GM12878 (cell line): ENCODE data around the gene NOS1AP. TPM values are rescaled to one million over a fixed set of nuclear protein-coding genes. Genes with fewer than 3 reads are reported as not detected.

Experiments
- ATAC-seq: fragments of 200-7000 bp; cut with Tn5 transposase; 3 replicates; pipeline ENCODE4 v1.9.1; 2020; ENCODE audit warnings: mild to moderate bottlenecking, moderate library complexity
- BruUV-seq: library from RNA; stranded (reverse); fragments of 400-500 nt; replicated peaks from 2 replicates; lab custom pipeline; 2021; lab: Mats Ljungman, UMichigan
- CTCF ChIA-PET: fragments of 300-600 bp; sonication (Branson Sonifier 250); formaldehyde crosslinking; extraction: SDS; loops from one replicate; lab custom pipeline; 2021; ENCODE audit warnings: inconsistent platforms; lab: Yijun Ruan, JAX
- POLR2A ChIA-PET: fragments of 350-600 bp; formaldehyde crosslinking; extraction: SDS; loops from one replicate; lab custom pipeline; 2021; ENCODE audit warnings: inconsistent platforms; lab: Charles Lee
- RAD21 ChIA-PET: fragments of 300-600 bp; sonication (Branson Sonifier 250); formaldehyde crosslinking; loops from one replicate; lab custom pipeline; 2023; ENCODE audit warnings: antibody characterized with exemption; ENCODE audit not compliant: unreplicated experiment; lab: Charles Lee
- SMC1A ChIA-PET: fragments of 300-600 bp; sonication (Branson Sonifier 250); formaldehyde crosslinking; loops from one replicate; lab custom pipeline; 2023; ENCODE audit not compliant: unreplicated experiment, uncharacterized antibody; lab: Charles Lee
- DNase-seq: peaks from one replicate; pipeline ENCODE4 v3.0.0-alpha.2; 2011; ENCODE audit warnings: low read depth, low spot score
- FAIRE-seq: peaks from 3 replicates; lab custom pipeline; 2011; peaks lifted over from hg19 to GRCh38; lab: Jason Lieb, UNC
- H2AFZ ChIP-seq: 2 replicates; pipeline ENCODE4 v1.6.0; 2011; ENCODE audit warnings: low read depth, low read length, control low read depth; ENCODE audit not compliant: control insufficient read depth
- H3K27ac ChIP-seq: 2 replicates; pipeline ENCODE4 v1.5.1; 2011; ENCODE audit warnings: control low read depth; ENCODE audit not compliant: control insufficient read depth, insufficient read depth
- H3K27me3 ChIP-seq, 2 experiments: replicated peaks in 1 of 2; 2 replicates each; pipeline versions ENCODE4 v1.6.0 to v1.6.1; 2011; ENCODE audit warnings: low read length in 1 of 2; ENCODE audit not compliant: control insufficient read depth in 2 of 2, insufficient read depth in 2 of 2
- H3K36me3 ChIP-seq, 2 experiments: 2 replicates each; pipeline ENCODE4 v1.5.1; 2011; ENCODE audit warnings: low read length in 1 of 2; ENCODE audit not compliant: control insufficient read depth in 2 of 2, insufficient read depth in 2 of 2
- H3K4me1 ChIP-seq: 2 replicates; pipeline ENCODE4 v1.6.1; 2011; ENCODE audit warnings: mild to moderate bottlenecking, low read length, moderate library complexity, mixed read lengths; ENCODE audit not compliant: control insufficient read depth, insufficient read depth
- H3K4me2 ChIP-seq: 2 replicates; pipeline ENCODE4 v1.6.0; 2011; ENCODE audit warnings: control low read depth; ENCODE audit not compliant: control insufficient read depth, insufficient read depth
- H3K4me3 ChIP-seq: fragments of 200-600 bp; sonication (generic); 2 replicates; pipeline ENCODE4 v1.5.1; 2016
- H3K79me2 ChIP-seq: 2 replicates; pipeline ENCODE4 v1.6.0; 2011; ENCODE audit warnings: low read length; ENCODE audit not compliant: control insufficient read depth, insufficient read depth
- H3K9ac ChIP-seq: 2 replicates; pipeline ENCODE4 v1.8.0; 2011; ENCODE audit warnings: low read length, control low read depth, mixed read lengths; ENCODE audit not compliant: control insufficient read depth, insufficient read depth
- H3K9me3 ChIP-seq: replicated peaks from 3 replicates; pipeline ENCODE4 v1.5.1; 2011; ENCODE audit warnings: mild to moderate bottlenecking, low read length; ENCODE audit not compliant: control insufficient read depth, insufficient read depth
- H4K20me1 ChIP-seq: 2 replicates; pipeline ENCODE4 v1.6.0; 2011; ENCODE audit not compliant: control insufficient read depth, insufficient read depth
- ATF3 ChIP-seq: IDR thresholded peaks from 2 replicates; pipeline ENCODE4 v1.6.1; 2011; ENCODE audit warnings: low read depth, mild to moderate bottlenecking, low read length, moderate library complexity, borderline replicate concordance; ENCODE audit errors: extremely low read depth
- CEBPZ ChIP-seq: fragments of 150-350 bp; IDR thresholded peaks from 2 replicates; pipeline ENCODE4 v1.6.1; 2016; ENCODE audit warnings: low read depth, low read length
- FOXK2 ChIP-seq: fragments of 450-650 bp; IDR thresholded peaks from 2 replicates; pipeline ENCODE4 v1.6.1; 2017; ENCODE audit warnings: mild to moderate bottlenecking, moderate library complexity
- KAT2A ChIP-seq: conservative IDR thresholded peaks from 2 replicates; pipeline ENCODE4 v1.6.1; 2011; ENCODE audit warnings: low read depth, low read length; ENCODE audit not compliant: control insufficient read depth
- NR2C1 ChIP-seq: fragments of 450-650 bp; IDR thresholded peaks from 2 replicates; pipeline ENCODE4 v1.6.1; 2017; ENCODE audit warnings: antibody characterized with exemption, mild to moderate bottlenecking, moderate library complexity
- POLR2A ChIP-seq: IDR thresholded peaks from 2 replicates; pipeline ENCODE4 v1.6.1; 2011; ENCODE audit warnings: low read depth, mild to moderate bottlenecking, low read length
- RAD21 ChIP-seq: IDR thresholded peaks from 2 replicates; pipeline ENCODE4 v1.6.1; 2011; ENCODE audit warnings: mild to moderate bottlenecking, low read depth, low read length, moderate library complexity; ENCODE audit not compliant: insufficient read depth
- TBL1XR1 ChIP-seq: IDR thresholded peaks from 2 replicates; pipeline ENCODE4 v1.6.1; 2012; ENCODE audit warnings: low read depth, low read length, improper control_type of control experiment
- TCF3 ChIP-seq: IDR thresholded peaks from 2 replicates; pipeline ENCODE4 v1.6.1; 2012; ENCODE audit warnings: low read depth, mild to moderate bottlenecking, low read length, borderline replicate concordance; ENCODE audit not compliant: insufficient read depth
- YY1 ChIP-seq: IDR thresholded peaks from 2 replicates; pipeline ENCODE4 v1.6.1; 2011; ENCODE audit warnings: low read depth, mild to moderate bottlenecking, low read length
- ZNF207 ChIP-seq: fragments of 450-650 bp; IDR thresholded peaks from 2 replicates; pipeline ENCODE4 v1.6.1; 2014; ENCODE audit warnings: antibody characterized with exemption, mild to moderate bottlenecking, borderline replicate concordance
- whole genome bisulfite sequencing: methylation state at CpG from one replicate; pipeline ENCODE4 v1.1.6; 2016; ENCODE audit warnings: low lambda C conversion rate; ENCODE audit not compliant: insufficient replicate concordance, insufficient coverage; ENCODE audit errors: missing lambda C conversion rate; 5-methylcytosine and 5-hydroxymethylcytosine counted together
- in situ Hi-C: fragments of 300-500 bp; cut with MboI; formaldehyde crosslinking; loops from 9 replicates; pipeline ENCODE4 v1.14.3; 2018; ENCODE audit warnings: mixed read lengths
- intact Hi-C: fragments of 100-400 bp; cut with micrococcal nuclease; formaldehyde crosslinking; loops from one replicate; pipeline ENCODE4 v1.14.2; 2022; ENCODE audit not compliant: unreplicated experiment
- polyA plus RNA-seq, 11 experiments: library from polyadenylated mRNA; depleted of rRNA in 4 of 11; unstranded in 6 of 11; stranded (reverse) in 5 of 11; fragments of >200 nt; fragmentation: Nextera tagmentation in 4 of 11; fragmentation: Illumina TruSeq in 1 of 11; extraction: Ambion mirVana in 4 of 11; extraction: Trizol in 1 of 11; gene quantifications; 1 replicate in 1 of 11; 2 replicates in 10 of 11; pipeline versions ENCODE4 v1.2.1 to v1.2.3, GENCODE V29; 2011 to 2016; ENCODE audit warnings: inconsistent platforms in 2 of 11, missing spikeins in 2 of 11, low read depth in 1 of 11
- total RNA-seq, 4 experiments: library from RNA; depleted of rRNA in 3 of 4; stranded (reverse); fragments of >200 nt in 3 of 4; fragmentation: Illumina TruSeq in 1 of 4; extraction: Trizol in 1 of 4; gene quantifications; 2 replicates each; pipeline versions ENCODE4 v1.2.1 to v1.2.3, GENCODE V29; 2013 to 2021
- TF ChIP-seq, protein P1 (sequence below): IDR thresholded peaks from 2 replicates; pipeline ENCODE4 v1.6.1; 2012; ENCODE audit warnings: low read length, inconsistent platforms

NOS1AP gene
- total and polyA plus RNA-seq, 10 of the 15 experiments (the other 5 are each of a cell fraction or from before 2014, with no cell fraction given): 0.03 to 0.15 TPM; not detected in 8

GRCh38 chr1:162055062-162055461 lies 14.4 kb upstream of the NOS1AP start:
- Histone ChIP-seq H3K27me3 (peaks cover 0 to 2% of the 10 kb centered on the region in 2 experiments; a peak in 3 of 4 replicates), H3K9me3 (no peaks in the 10 kb centered on the region), H3K4me2 (no peak overlapping the region), H2AFZ (no peak overlapping the region), H4K20me1 (no peaks in the 10 kb centered on the region), H3K27ac (no peak overlapping the region), H3K4me3 (no peak overlapping the region), H3K79me2 (no peaks in the 10 kb centered on the region), H3K9ac (no peak overlapping the region), H3K4me1 (no peaks in the 10 kb centered on the region), H3K36me3 (no peaks in the 10 kb centered on the region)
- FAIRE-seq (no peak), DNase-seq (no peak), ATAC-seq (no peak)
- no peak for TF ChIP-seq ZNF207
- TF ChIP-seq KAT2A: no peak
- no peak for TF ChIP-seq TBL1XR1
- TF ChIP-seq ATF3: no peak
- TF ChIP-seq FOXK2: no peak
- CTCF ChIA-PET: interaction anchor here (2.0 to 2.1 kb wide), 2 partner anchors 221 to 302 kb away, joined by 12 read pairs; no protein-coding TSS in a partner anchor
- RAD21 ChIA-PET: interaction anchor here (1.2 kb wide), 1 partner anchor 1260 kb away, joined by 3 read pairs; no protein-coding TSS in a partner anchor
- SMC1A ChIA-PET: interaction anchor here (0.6 kb wide), 1 partner anchor 214 kb away, joined by 4 read pairs; no protein-coding TSS in a partner anchor
- POLR2A ChIA-PET: no interaction called here
- 13% methylated on average over 3 of the region's 3 CpGs for WGBS
- intact Hi-C loops (no loop called here), in situ Hi-C loops (loop anchor here (5.0 kb wide), 2 partner anchors 222 to 337 kb away; no protein-coding TSS in a partner anchor)
- BruUV-seq: no TSS peak

GRCh38 chr1:162056043-162056442 lies 13.4 kb upstream of the NOS1AP start:
- WGBS: 0% methylated on average over 3 of the region's 3 CpGs
- H3K9ac ChIP-seq: no peak overlapping the region
- in situ Hi-C loops (loop anchor here (5.0 kb wide), 2 partner anchors 221 to 336 kb away; no protein-coding TSS in a partner anchor), intact Hi-C loops (loop anchor here (1.0 kb wide), 2 partner anchors 220 to 336 kb away; no protein-coding TSS in a partner anchor)
- SMC1A ChIA-PET: interaction anchor here (0.6 to 1.4 kb wide), 10 partner anchors 8 to 335 kb away, joined by 3 to 5 read pairs (median 4); no protein-coding TSS in a partner anchor
- H4K20me1 ChIP-seq: no peaks in the 10 kb centered on the region
- no peaks in the 10 kb centered on the region for H3K9me3 ChIP-seq
- H3K4me3 ChIP-seq: no peak overlapping the region
- H3K36me3 ChIP-seq: no peaks in the 10 kb centered on the region
- H3K4me1 ChIP-seq: no peaks in the 10 kb centered on the region
- no peaks in the 10 kb centered on the region for H3K79me2 ChIP-seq
- DNase-seq (peak; percentile 17), ATAC-seq (peak; percentile 99), FAIRE-seq (peak; percentile 13)
- CTCF ChIA-PET: interaction anchor here (0.5 to 2.1 kb wide), 30 partner anchors 8 to 1119 kb away, joined by 3 to 16 read pairs (median 3); no protein-coding TSS in a partner anchor
- H2AFZ ChIP-seq: no peak overlapping the region
- RAD21 ChIA-PET: interaction anchor here (1.0 to 1.6 kb wide), 6 partner anchors 91 to 1259 kb away, joined by 3 to 6 read pairs (median 5); no protein-coding TSS in a partner anchor
- H3K27ac ChIP-seq: no peak overlapping the region
- H3K4me2 ChIP-seq: no peak overlapping the region
- peaks cover 0 to 2% of the 10 kb centered on the region in 2 experiments; a peak in 3 of 4 replicates for H3K27me3 ChIP-seq
- POLR2A ChIA-PET: no interaction called here
- BruUV-seq: no TSS peak
- peak; percentile 59 for TF ChIP-seq YY1
- TF ChIP-seq, protein P1, sequence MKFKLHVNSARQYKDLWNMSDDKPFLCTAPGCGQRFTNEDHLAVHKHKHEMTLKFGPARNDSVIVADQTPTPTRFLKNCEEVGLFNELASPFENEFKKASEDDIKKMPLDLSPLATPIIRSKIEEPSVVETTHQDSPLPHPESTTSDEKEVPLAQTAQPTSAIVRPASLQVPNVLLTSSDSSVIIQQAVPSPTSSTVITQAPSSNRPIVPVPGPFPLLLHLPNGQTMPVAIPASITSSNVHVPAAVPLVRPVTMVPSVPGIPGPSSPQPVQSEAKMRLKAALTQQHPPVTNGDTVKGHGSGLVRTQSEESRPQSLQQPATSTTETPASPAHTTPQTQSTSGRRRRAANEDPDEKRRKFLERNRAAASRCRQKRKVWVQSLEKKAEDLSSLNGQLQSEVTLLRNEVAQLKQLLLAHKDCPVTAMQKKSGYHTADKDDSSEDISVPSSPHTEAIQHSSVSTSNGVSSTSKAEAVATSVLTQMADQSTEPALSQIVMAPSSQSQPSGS: no peak
- no peak for TF ChIP-seq CEBPZ
- no peak for TF ChIP-seq NR2C1
- no peak for TF ChIP-seq POLR2A
- no peak for TF ChIP-seq TCF3
- TF ChIP-seq RAD21: peak; percentile 90
